Measurements from ENCODE around the gene BCAT1.

The BCAT1 gene

DNA sequence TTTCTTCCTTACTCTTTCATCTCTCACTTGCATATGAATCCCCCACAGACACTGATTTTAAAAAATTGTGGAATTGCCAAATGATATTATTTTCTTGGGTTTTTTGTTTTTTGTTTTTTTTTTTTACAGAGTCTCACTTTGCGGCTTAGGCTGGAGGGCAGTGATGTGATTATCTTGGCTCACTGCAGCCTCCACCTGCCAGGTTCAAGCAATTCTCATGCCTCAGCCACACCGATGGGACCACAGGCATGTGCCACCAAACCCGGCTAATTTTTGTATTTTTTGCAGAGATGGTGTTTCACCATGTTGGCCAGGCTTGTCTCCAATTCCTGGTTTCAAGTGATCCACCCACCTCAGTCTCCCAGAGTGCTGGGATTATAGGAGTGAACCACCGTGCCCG is 68.2 kb downstream of the BCAT1 start:
- H3K4me1 ChIP-seq (ENCODE audit: insufficient read depth, low read length, severe bottlenecking): no peaks in the 10 kb centered on the region
- no peaks in the 10 kb centered on the region for H3K27me3 ChIP-seq (ENCODE audit: insufficient read depth, low read length)
- H3F3A ChIP-seq (ENCODE audit: insufficient read depth, low read length): no peaks in the 10 kb centered on the region
- TF ChIP-seq, protein P1, sequence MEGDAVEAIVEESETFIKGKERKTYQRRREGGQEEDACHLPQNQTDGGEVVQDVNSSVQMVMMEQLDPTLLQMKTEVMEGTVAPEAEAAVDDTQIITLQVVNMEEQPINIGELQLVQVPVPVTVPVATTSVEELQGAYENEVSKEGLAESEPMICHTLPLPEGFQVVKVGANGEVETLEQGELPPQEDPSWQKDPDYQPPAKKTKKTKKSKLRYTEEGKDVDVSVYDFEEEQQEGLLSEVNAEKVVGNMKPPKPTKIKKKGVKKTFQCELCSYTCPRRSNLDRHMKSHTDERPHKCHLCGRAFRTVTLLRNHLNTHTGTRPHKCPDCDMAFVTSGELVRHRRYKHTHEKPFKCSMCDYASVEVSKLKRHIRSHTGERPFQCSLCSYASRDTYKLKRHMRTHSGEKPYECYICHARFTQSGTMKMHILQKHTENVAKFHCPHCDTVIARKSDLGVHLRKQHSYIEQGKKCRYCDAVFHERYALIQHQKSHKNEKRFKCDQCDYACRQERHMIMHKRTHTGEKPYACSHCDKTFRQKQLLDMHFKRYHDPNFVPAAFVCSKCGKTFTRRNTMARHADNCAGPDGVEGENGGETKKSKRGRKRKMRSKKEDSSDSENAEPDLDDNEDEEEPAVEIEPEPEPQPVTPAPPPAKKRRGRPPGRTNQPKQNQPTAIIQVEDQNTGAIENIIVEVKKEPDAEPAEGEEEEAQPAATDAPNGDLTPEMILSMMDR (IDR thresholded peaks at IDR 0.05; ENCODE audit: low read length): no peak
- no peak for TF ChIP-seq EZH2 (IDR thresholded peaks at IDR 0.05; ENCODE audit: borderline replicate concordance, low read length)
- no peaks in the 10 kb centered on the region for H3K36me3 ChIP-seq (ENCODE audit: insufficient read depth, low read length)
- H3K27ac ChIP-seq (ENCODE audit: low read depth, low read length, poor library complexity, severe bottlenecking): no peak overlapping the region
- H3K9me2 ChIP-seq (ENCODE audit: low read depth, low read length): no peaks in the 10 kb centered on the region
- H2AFZ ChIP-seq (ENCODE audit: low read length): no peak overlapping the region
- H3K4me3 ChIP-seq (ENCODE audit: low read depth, low read length, poor library complexity, severe bottlenecking): no peak overlapping the region
- no peak overlapping the region for H3K9ac ChIP-seq (ENCODE audit: low read length)
- H4K20me1 ChIP-seq (ENCODE audit: insufficient read depth, low read length): no peaks in the 10 kb centered on the region
- no peak overlapping the region for H3K4me2 ChIP-seq (ENCODE audit: low read length)
- no peaks in the 10 kb centered on the region for H3K9me3 ChIP-seq (ENCODE audit: low read length)
- no peaks in the 10 kb centered on the region for H3K79me2 ChIP-seq (ENCODE audit: insufficient read depth, low read length)

DNA sequence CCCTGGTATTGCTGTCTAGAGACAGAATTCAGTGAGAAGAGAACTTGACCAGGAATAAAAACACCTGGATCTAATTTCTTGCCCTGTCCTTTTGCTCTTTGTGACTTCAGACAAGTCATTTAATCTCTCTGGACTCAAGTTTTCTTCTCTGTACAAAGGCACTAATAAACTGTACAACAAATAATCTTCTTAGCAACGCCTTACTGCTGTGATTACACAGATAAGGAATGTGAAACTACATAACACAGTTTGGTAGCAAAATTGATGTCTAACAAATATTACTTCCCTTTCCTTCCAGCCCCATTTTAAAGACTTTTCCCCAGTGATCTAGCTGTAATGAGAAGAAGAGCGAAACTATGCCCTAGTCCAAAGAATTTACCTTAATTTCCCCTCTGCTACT is 69.3 kb downstream of the BCAT1 start:
- H3K36me3 ChIP-seq (ENCODE audit: insufficient read depth, low read length): no peaks in the 10 kb centered on the region
- H2AFZ ChIP-seq (ENCODE audit: low read length): no peak overlapping the region
- H3F3A ChIP-seq (ENCODE audit: insufficient read depth, low read length): no peaks in the 10 kb centered on the region
- H3K9me3 ChIP-seq (ENCODE audit: low read length): no peaks in the 10 kb centered on the region
- H3K4me3 ChIP-seq (ENCODE audit: low read depth, low read length, poor library complexity, severe bottlenecking): no peak overlapping the region
- no peaks in the 10 kb centered on the region for H3K27me3 ChIP-seq (ENCODE audit: insufficient read depth, low read length)
- no peak overlapping the region for H3K9ac ChIP-seq (ENCODE audit: low read length)
- no peak overlapping the region for H3K27ac ChIP-seq (ENCODE audit: low read depth, low read length, poor library complexity, severe bottlenecking)
- H3K4me1 ChIP-seq (ENCODE audit: insufficient read depth, low read length, severe bottlenecking): no peaks in the 10 kb centered on the region
- no peaks in the 10 kb centered on the region for H4K20me1 ChIP-seq (ENCODE audit: insufficient read depth, low read length)
- no peaks in the 10 kb centered on the region for H3K9me2 ChIP-seq (ENCODE audit: low read depth, low read length)
- H3K79me2 ChIP-seq (ENCODE audit: insufficient read depth, low read length): no peaks in the 10 kb centered on the region
- TF ChIP-seq, protein P1 (IDR thresholded peaks at IDR 0.05; ENCODE audit: low read length): no peak
- no peak for TF ChIP-seq EZH2 (IDR thresholded peaks at IDR 0.05; ENCODE audit: borderline replicate concordance, low read length)
- H3K4me2 ChIP-seq (ENCODE audit: low read length): no peak overlapping the region

DNA sequence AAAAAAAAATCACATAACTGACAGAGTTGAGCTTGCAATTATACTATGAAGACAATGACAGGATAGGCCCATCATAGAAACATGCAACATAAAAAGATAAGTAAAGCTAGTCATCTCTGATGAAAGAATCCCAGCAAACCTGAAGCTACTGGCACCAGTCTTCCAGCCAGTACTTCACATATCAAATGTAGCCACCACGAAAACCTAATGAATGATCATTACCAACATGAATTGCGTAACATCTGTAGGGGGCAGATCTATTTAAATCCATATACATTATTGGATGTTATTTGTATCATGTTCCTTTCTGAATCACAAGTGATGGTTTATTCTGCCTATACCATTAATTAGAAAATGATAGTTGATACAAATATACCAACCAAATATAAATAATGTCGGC is 73.9 kb downstream of the BCAT1 start:
- Histone ChIP-seq H3K36me3 (ENCODE audit: insufficient read depth, low read length) (no peaks in the 10 kb centered on the region), H3K9ac (ENCODE audit: low read length) (no peak overlapping the region)

More for the DNA sequence above, 73.9 kb downstream of the BCAT1 start:
- no peak overlapping the region for H2AFZ ChIP-seq (ENCODE audit: low read length)
- H3K27ac ChIP-seq (ENCODE audit: low read depth, low read length, poor library complexity, severe bottlenecking): no peak overlapping the region
- no peak overlapping the region for H3K4me2 ChIP-seq (ENCODE audit: low read length)
- no peaks in the 10 kb centered on the region for H3K27me3 ChIP-seq (ENCODE audit: insufficient read depth, low read length)
- TF ChIP-seq EZH2 (IDR thresholded peaks at IDR 0.05; ENCODE audit: borderline replicate concordance, low read length): no peak
- TF ChIP-seq, protein P1 (IDR thresholded peaks at IDR 0.05; ENCODE audit: low read length): no peak
- H3K79me2 ChIP-seq (ENCODE audit: insufficient read depth, low read length): no peaks in the 10 kb centered on the region
- no peaks in the 10 kb centered on the region for H3K4me1 ChIP-seq (ENCODE audit: insufficient read depth, low read length, severe bottlenecking)
- no peaks in the 10 kb centered on the region for H3K9me3 ChIP-seq (ENCODE audit: low read length)
- no peaks in the 10 kb centered on the region for H3K9me2 ChIP-seq (ENCODE audit: low read depth, low read length)
- H3K4me3 ChIP-seq (ENCODE audit: low read depth, low read length, poor library complexity, severe bottlenecking): no peak overlapping the region
- no peaks in the 10 kb centered on the region for H4K20me1 ChIP-seq (ENCODE audit: insufficient read depth, low read length)
- H3F3A ChIP-seq (ENCODE audit: insufficient read depth, low read length): no peaks in the 10 kb centered on the region

Data from OCI-LY1 (cell line).